ENCODE measurements around the gene TLL1. TPM values are rescaled to one million over a fixed set of nuclear protein-coding genes. Genes with fewer than 3 reads are reported as not detected.

The TLL1 gene
- total RNA-seq, 1 donor from 2014 or later = 0.05 TPM

DNA sequence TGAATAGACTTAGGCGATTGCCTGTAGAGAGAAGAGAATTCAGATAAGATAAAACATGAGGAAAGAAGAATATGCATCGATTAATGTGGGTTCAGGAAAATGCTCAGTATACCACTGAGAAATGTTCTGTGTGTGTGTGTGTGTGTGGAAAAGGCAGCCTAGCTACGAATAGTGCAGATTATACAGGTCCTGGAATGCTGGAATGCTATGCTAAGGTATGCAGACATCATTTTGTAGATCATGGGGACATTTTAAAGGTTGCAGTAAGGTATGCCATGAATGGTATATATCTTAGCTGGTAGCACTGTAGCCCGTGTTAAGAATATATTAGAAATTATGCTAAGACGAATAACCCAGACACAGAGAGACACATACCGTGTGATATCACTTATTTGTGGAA, 267.9 kb downstream of the TLL1 start:
- intact Hi-C loops (cut with micrococcal nuclease) = no loop called here

GRCh38 chr4:166143227-166143626, 270.2 kb downstream of the TLL1 start:
- intact Hi-C loops (cut with micrococcal nuclease) = no loop called here

GRCh38 chr4:166144607-166145006, 271.6 kb downstream of the TLL1 start:
- intact Hi-C loops (cut with micrococcal nuclease) = no loop called here

- intact Hi-C loops (cut with micrococcal nuclease) = no loop called here
Observed at GRCh38 chr4:166146806-166147540, 273.9 kb downstream of the TLL1 start.
